ENCODE results near the gene ITGA7.

- TF ChIP-seq CTCF (conservative IDR thresholded peaks at IDR 0.05; ENCODE audit: low read depth, low read length) (no peak), EZH2 (IDR thresholded peaks at IDR 0.05; ENCODE audit: borderline replicate concordance, low read depth, low read length, poor library complexity, severe bottlenecking) (no peak)
These were observed 42.9 kb downstream of the ITGA7 start for GRCh38 chr12:55664826-55665225.
